Transverse colon (tissue), 4 donors: ENCODE measurements around the gene SVIP.

ENCODE experiments used
- CTCF ChIP-seq, 5 experiments: fragments of 200-600 bp in 3 of 5; fragments of 450-650 bp in 2 of 5; sonication (generic) in 3 of 5; IDR thresholded peaks; 1 replicate in 2 of 5; 2 replicates in 3 of 5; pipeline ENCODE4 v1.5.1; 2016 to 2017; ENCODE audit warnings: antibody characterized with exemption in 5 of 5, inconsistent platforms in 3 of 5, mild to moderate bottlenecking in 2 of 5, moderate library complexity in 1 of 5
- EP300 ChIP-seq: sonication (generic); formaldehyde crosslinking; IDR thresholded peaks from one replicate; pipeline ENCODE4 v1.6.1; 2017; ENCODE audit warnings: antibody characterized with exemption, low read depth
- POLR2A ChIP-seq: fragments of 450-650 bp; IDR thresholded peaks from one replicate; pipeline ENCODE4 v1.6.1; 2016; ENCODE audit warnings: antibody characterized with exemption, mild to moderate bottlenecking, moderate library complexity
- POLR2AphosphoS5 ChIP-seq, 3 donors: sonication (generic); formaldehyde crosslinking; IDR thresholded peaks; one replicate each; pipeline ENCODE4 v1.6.1; 2016; ENCODE audit warnings: antibody characterized with exemption in 3 of 3

GRCh38 chr11:22859756-22860155 lies 30.2 kb upstream of the SVIP start:
- TF ChIP-seq CTCF (IDR thresholded peaks at IDR 0.05), result no peak
- TF ChIP-seq POLR2AphosphoS5 (IDR thresholded peaks at IDR 0.05), result no peak
- TF ChIP-seq POLR2A, result no peak
- no peak for TF ChIP-seq EP300
